ENCODE data around the gene LSMEM2.

Gene LSMEM2

GRCh38 chr3:50245831-50246516 lies 32.9 kb upstream of the LSMEM2 start:
- peak overlapping the region; percentile 24 for H2AFZ ChIP-seq (ENCODE audit: insufficient read depth, low read length, poor library complexity)
- peaks cover 37 to 47% of the 10 kb centered on the region in 2 experiments for H3K4me1 ChIP-seq (ENCODE audit: control insufficient read depth in 1 of 2, insufficient read depth in 2 of 2, low read length in 2 of 2)
- WGBS (ENCODE audit: extremely low coverage, insufficient coverage, insufficient read length) = no CpG with 5 or more reads among the region's 25 CpGs
- H3K79me1 ChIP-seq (ENCODE audit: low read length) = peaks cover 13% of the 10 kb centered on the region
- no peak overlapping the region for H3K23ac ChIP-seq (ENCODE audit: low read length)
- no peaks in the 10 kb centered on the region for H3K9me3 ChIP-seq (ENCODE audit: insufficient read depth, low read depth, low read length)
- peak overlapping the region; percentile 44 for H2BK12ac ChIP-seq (ENCODE audit: low read length)
- H3K36me3 ChIP-seq (ENCODE audit: control insufficient read depth in 1 of 2, insufficient read depth in 2 of 2, low read length in 2 of 2) = peaks cover 9 to 26% of the 10 kb centered on the region in 2 experiments
- H3K4me2 ChIP-seq (ENCODE audit: low read length) = peak overlapping the region; percentile 56
- peak overlapping the region; percentile 10 for H3K9ac ChIP-seq (ENCODE audit: low read length)
- DNase-seq = peak; percentile 58 to 79
- peak overlapping the region; percentile 53 for H2BK5ac ChIP-seq (ENCODE audit: low read depth, low read length, poor library complexity)
- H4K8ac ChIP-seq (ENCODE audit: low read depth, low read length) = peak overlapping the region; percentile 69
- H3K18ac ChIP-seq (ENCODE audit: low read length) = peak overlapping the region; percentile 68
- peak overlapping the region; percentile 66 for H3K4ac ChIP-seq (ENCODE audit: low read depth, low read length)
- H2BK120ac ChIP-seq (ENCODE audit: insufficient read depth, low read length, poor library complexity) = peak overlapping the region; percentile 71
- H3K79me2 ChIP-seq (ENCODE audit: control insufficient read depth, insufficient read depth, low read length, poor library complexity) = peaks cover 13% of the 10 kb centered on the region
- peak overlapping the region; percentile 69 for H2AK5ac ChIP-seq (ENCODE audit: low read length)
- H3K14ac ChIP-seq (ENCODE audit: low read length) = peak overlapping the region; percentile 83
- H3K27me3 ChIP-seq (ENCODE audit: insufficient read depth, low read length) = no peaks in the 10 kb centered on the region
- peak overlapping the region; percentile 3 for H3K4me3 ChIP-seq (ENCODE audit: low read depth, low read length)
- H3K27ac ChIP-seq (ENCODE audit: low read depth, low read length) = peak overlapping the region; percentile 82
- H4K91ac ChIP-seq (ENCODE audit: low read depth, low read length) = peak overlapping the region; percentile 80
- H4K12ac ChIP-seq (ENCODE audit: low read depth, low read length) = peak overlapping the region; percentile 82

- WGBS (ENCODE audit: extremely low coverage, insufficient coverage, insufficient read length) = no CpG with 5 or more reads among the region's 10 CpGs
- H2BK5ac ChIP-seq (ENCODE audit: low read depth, low read length, poor library complexity) = peak overlapping the region; percentile 53
- H3K23ac ChIP-seq (ENCODE audit: low read length) = no peak overlapping the region
- DNase-seq = peak; percentile 43 to 55
- peak overlapping the region; percentile 77 for H3K14ac ChIP-seq (ENCODE audit: low read length)
- H3K27ac ChIP-seq (ENCODE audit: low read depth, low read length) = peak overlapping the region; percentile 82
- peak overlapping the region; percentile 76 for H4K12ac ChIP-seq (ENCODE audit: low read depth, low read length)
- H3K4me2 ChIP-seq (ENCODE audit: low read length) = peak overlapping the region; percentile 26
- peak overlapping the region; percentile 1 for H2AFZ ChIP-seq (ENCODE audit: insufficient read depth, low read length, poor library complexity)
- H3K27me3 ChIP-seq (ENCODE audit: insufficient read depth, low read length) = no peaks in the 10 kb centered on the region
- peaks cover 31 to 41% of the 10 kb centered on the region in 2 experiments for H3K4me1 ChIP-seq (ENCODE audit: control insufficient read depth in 1 of 2, insufficient read depth in 2 of 2, low read length in 2 of 2)
- H3K79me1 ChIP-seq (ENCODE audit: low read length) = peaks cover 13% of the 10 kb centered on the region
- peak overlapping the region; percentile 11 for H2BK12ac ChIP-seq (ENCODE audit: low read length)
- peak overlapping the region; percentile 56 for H3K4ac ChIP-seq (ENCODE audit: low read depth, low read length)
- H2BK120ac ChIP-seq (ENCODE audit: insufficient read depth, low read length, poor library complexity) = peak overlapping the region; percentile 20
- peak overlapping the region; percentile 69 for H4K8ac ChIP-seq (ENCODE audit: low read depth, low read length)
- H3K4me3 ChIP-seq (ENCODE audit: low read depth, low read length) = peak overlapping the region; percentile 3
- H4K91ac ChIP-seq (ENCODE audit: low read depth, low read length) = peak overlapping the region; percentile 76
- peak overlapping the region; percentile 14 for H2AK5ac ChIP-seq (ENCODE audit: low read length)
- peak overlapping the region; percentile 68 for H3K18ac ChIP-seq (ENCODE audit: low read length)
- H3K36me3 ChIP-seq (ENCODE audit: control insufficient read depth in 1 of 2, insufficient read depth in 2 of 2, low read length in 2 of 2) = peaks cover 10 to 27% of the 10 kb centered on the region in 2 experiments
- H3K79me2 ChIP-seq (ENCODE audit: control insufficient read depth, insufficient read depth, low read length, poor library complexity) = peaks cover 9% of the 10 kb centered on the region
- H3K9ac ChIP-seq (ENCODE audit: low read length) = peak overlapping the region; percentile 10
- H3K9me3 ChIP-seq (ENCODE audit: insufficient read depth, low read depth, low read length) = no peaks in the 10 kb centered on the region
These were observed 32.4 kb upstream of the LSMEM2 start for GRCh38 chr3:50246517-50246954.

- no peaks in the 10 kb centered on the region for H3K9me3 ChIP-seq (ENCODE audit: insufficient read depth, low read depth, low read length)
- no peak overlapping the region for H3K4me3 ChIP-seq (ENCODE audit: low read depth, low read length)
- H3K4ac ChIP-seq (ENCODE audit: low read depth, low read length) = peak overlapping the region; percentile 4
- H3K14ac ChIP-seq (ENCODE audit: low read length) = no peak overlapping the region
- H3K79me1 ChIP-seq (ENCODE audit: low read length) = peaks cover 13% of the 10 kb centered on the region
- H4K8ac ChIP-seq (ENCODE audit: low read depth, low read length) = no peak overlapping the region
- H2BK120ac ChIP-seq (ENCODE audit: insufficient read depth, low read length, poor library complexity) = no peak overlapping the region
- peak overlapping the region; percentile 13 for H4K91ac ChIP-seq (ENCODE audit: low read depth, low read length)
- H4K12ac ChIP-seq (ENCODE audit: low read depth, low read length) = no peak overlapping the region
- H2AK5ac ChIP-seq (ENCODE audit: low read length) = no peak overlapping the region
- H2BK12ac ChIP-seq (ENCODE audit: low read length) = no peak overlapping the region
- H2AFZ ChIP-seq (ENCODE audit: insufficient read depth, low read length, poor library complexity) = no peak overlapping the region
- no peak overlapping the region for H3K23ac ChIP-seq (ENCODE audit: low read length)
- peaks cover 16 to 34% of the 10 kb centered on the region in 2 experiments for H3K4me1 ChIP-seq (ENCODE audit: control insufficient read depth in 1 of 2, insufficient read depth in 2 of 2, low read length in 2 of 2)
- H3K18ac ChIP-seq (ENCODE audit: low read length) = no peak overlapping the region
- H3K4me2 ChIP-seq (ENCODE audit: low read length) = no peak overlapping the region
- peaks cover 9% of the 10 kb centered on the region for H3K79me2 ChIP-seq (ENCODE audit: control insufficient read depth, insufficient read depth, low read length, poor library complexity)
- peaks cover 24 to 44% of the 10 kb centered on the region in 2 experiments for H3K36me3 ChIP-seq (ENCODE audit: control insufficient read depth in 1 of 2, insufficient read depth in 2 of 2, low read length in 2 of 2)
- H3K27ac ChIP-seq (ENCODE audit: low read depth, low read length) = no peak overlapping the region
- no peaks in the 10 kb centered on the region for H3K27me3 ChIP-seq (ENCODE audit: insufficient read depth, low read length)
- WGBS (ENCODE audit: extremely low coverage, insufficient coverage, insufficient read length) = no CpG with 5 or more reads among the region's 3 CpGs
- H2BK5ac ChIP-seq (ENCODE audit: low read depth, low read length, poor library complexity) = no peak overlapping the region
- DNase-seq = peak in 1 of 2 donors; percentile 41
- no peak overlapping the region for H3K9ac ChIP-seq (ENCODE audit: low read length)
These were observed 30.5 kb upstream of the LSMEM2 start for GRCh38 chr3:50248387-50248786.

GRCh38 chr3:50249457-50249856 lies 29.4 kb upstream of the LSMEM2 start:
- peaks cover 29 to 52% of the 10 kb centered on the region in 2 experiments for H3K36me3 ChIP-seq (ENCODE audit: control insufficient read depth in 1 of 2, insufficient read depth in 2 of 2, low read length in 2 of 2)
- WGBS (ENCODE audit: extremely low coverage, insufficient coverage, insufficient read length) = no CpG with 5 or more reads among the region's 5 CpGs
- H2BK5ac ChIP-seq (ENCODE audit: low read depth, low read length, poor library complexity) = no peak overlapping the region
- no peaks in the 10 kb centered on the region for H3K27me3 ChIP-seq (ENCODE audit: insufficient read depth, low read length)
- peaks cover 13% of the 10 kb centered on the region for H3K79me1 ChIP-seq (ENCODE audit: low read length)
- H3K4me3 ChIP-seq (ENCODE audit: low read depth, low read length) = no peak overlapping the region
- no peaks in the 10 kb centered on the region for H3K9me3 ChIP-seq (ENCODE audit: insufficient read depth, low read depth, low read length)
- H3K4ac ChIP-seq (ENCODE audit: low read depth, low read length) = no peak overlapping the region
- peaks cover 16 to 32% of the 10 kb centered on the region in 2 experiments for H3K4me1 ChIP-seq (ENCODE audit: control insufficient read depth in 1 of 2, insufficient read depth in 2 of 2, low read length in 2 of 2)
- no peak for DNase-seq
- no peak overlapping the region for H3K23ac ChIP-seq (ENCODE audit: low read length)
- no peak overlapping the region for H3K14ac ChIP-seq (ENCODE audit: low read length)
- no peak overlapping the region for H4K91ac ChIP-seq (ENCODE audit: low read depth, low read length)
- H3K18ac ChIP-seq (ENCODE audit: low read length) = peak overlapping the region; percentile 16
- no peak overlapping the region for H3K4me2 ChIP-seq (ENCODE audit: low read length)
- no peak overlapping the region for H4K12ac ChIP-seq (ENCODE audit: low read depth, low read length)
- peak overlapping the region; percentile 18 for H3K9ac ChIP-seq (ENCODE audit: low read length)
- H4K8ac ChIP-seq (ENCODE audit: low read depth, low read length) = no peak overlapping the region
- no peak overlapping the region for H3K27ac ChIP-seq (ENCODE audit: low read depth, low read length)
- no peak overlapping the region for H2AK5ac ChIP-seq (ENCODE audit: low read length)
- H2AFZ ChIP-seq (ENCODE audit: insufficient read depth, low read length, poor library complexity) = no peak overlapping the region
- no peak overlapping the region for H2BK12ac ChIP-seq (ENCODE audit: low read length)
- H3K79me2 ChIP-seq (ENCODE audit: control insufficient read depth, insufficient read depth, low read length, poor library complexity) = peaks cover 9% of the 10 kb centered on the region
- no peak overlapping the region for H2BK120ac ChIP-seq (ENCODE audit: insufficient read depth, low read length, poor library complexity)

All from trophoblast cell (in vitro differentiated cells and primary cell).